PC-3 (cell line): Measurements from ENCODE around the gene VPS37B.

Experiments
- EZH2phosphoT487 ChIP-seq: fragments of 300-600 bp; sonication (generic); IDR thresholded peaks from 2 replicates; pipeline ENCODE4 v1.6.1; 2018; ENCODE audit warnings: mild to moderate bottlenecking, antibody characterized with exemption, low read length, borderline replicate concordance
- TF ChIP-seq, protein P1 (sequence below): fragments of 300-600 bp; sonication (generic); conservative IDR thresholded peaks from 2 replicates; pipeline ENCODE4 v1.5.1; 2017; ENCODE audit warnings: antibody characterized with exemption, low read depth, mild to moderate bottlenecking, low read length

DNA sequence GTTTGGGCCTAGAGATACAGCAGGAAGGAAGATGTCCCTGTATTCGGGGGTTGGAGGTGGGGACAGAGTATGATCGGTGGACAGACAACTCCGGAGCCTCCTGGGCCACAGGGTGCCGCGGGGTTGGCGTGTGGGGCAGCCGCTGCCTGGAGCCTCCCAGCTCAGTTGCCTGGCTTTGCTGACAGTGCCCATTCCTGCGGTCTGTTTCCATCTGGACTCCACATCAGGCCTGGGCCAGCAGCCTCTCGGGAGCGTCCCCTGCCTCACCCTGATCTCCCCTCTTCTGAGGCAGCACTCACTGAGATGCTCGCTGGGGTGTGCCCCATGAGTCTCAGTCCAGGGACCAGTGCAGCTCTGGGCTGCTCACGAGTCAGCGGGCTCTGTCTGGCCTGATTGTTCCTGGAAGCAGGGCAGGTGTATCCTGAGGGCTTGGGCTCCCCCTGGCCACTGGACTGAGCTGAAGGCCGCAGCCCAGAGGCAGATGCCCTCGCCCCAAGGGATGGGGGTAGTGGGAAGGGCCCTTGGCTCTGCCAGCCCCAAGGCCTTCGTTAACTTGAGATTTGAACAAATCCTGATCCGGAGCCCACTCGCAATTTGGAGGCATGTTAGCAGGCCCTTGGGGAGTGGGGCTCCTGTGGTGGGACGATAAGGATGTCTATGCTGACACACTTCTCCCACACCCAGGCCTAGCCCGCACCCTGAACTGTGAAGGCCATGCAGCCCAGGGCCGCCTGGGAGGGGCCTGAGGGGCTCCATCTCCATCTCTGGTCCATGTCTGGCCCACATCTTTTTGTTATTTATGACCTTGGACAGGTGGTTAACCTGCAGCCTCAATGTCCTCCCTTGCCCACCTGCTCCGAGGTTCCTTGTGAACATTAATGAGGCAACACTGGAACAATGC, 53.2 kb downstream of the VPS37B start:
- TF ChIP-seq, protein P1, sequence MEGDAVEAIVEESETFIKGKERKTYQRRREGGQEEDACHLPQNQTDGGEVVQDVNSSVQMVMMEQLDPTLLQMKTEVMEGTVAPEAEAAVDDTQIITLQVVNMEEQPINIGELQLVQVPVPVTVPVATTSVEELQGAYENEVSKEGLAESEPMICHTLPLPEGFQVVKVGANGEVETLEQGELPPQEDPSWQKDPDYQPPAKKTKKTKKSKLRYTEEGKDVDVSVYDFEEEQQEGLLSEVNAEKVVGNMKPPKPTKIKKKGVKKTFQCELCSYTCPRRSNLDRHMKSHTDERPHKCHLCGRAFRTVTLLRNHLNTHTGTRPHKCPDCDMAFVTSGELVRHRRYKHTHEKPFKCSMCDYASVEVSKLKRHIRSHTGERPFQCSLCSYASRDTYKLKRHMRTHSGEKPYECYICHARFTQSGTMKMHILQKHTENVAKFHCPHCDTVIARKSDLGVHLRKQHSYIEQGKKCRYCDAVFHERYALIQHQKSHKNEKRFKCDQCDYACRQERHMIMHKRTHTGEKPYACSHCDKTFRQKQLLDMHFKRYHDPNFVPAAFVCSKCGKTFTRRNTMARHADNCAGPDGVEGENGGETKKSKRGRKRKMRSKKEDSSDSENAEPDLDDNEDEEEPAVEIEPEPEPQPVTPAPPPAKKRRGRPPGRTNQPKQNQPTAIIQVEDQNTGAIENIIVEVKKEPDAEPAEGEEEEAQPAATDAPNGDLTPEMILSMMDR: no peak
- no peak for TF ChIP-seq EZH2phosphoT487
